ENCODE measurements around the gene NWD2.
"Not testable (repeated sequence)": the region's sequence is repeated elsewhere in the genome, so short reads cannot be mapped to it uniquely, and the experiment has no call there.

NWD2 gene

GRCh38 chr4:37400241-37400881, 155.8 kb downstream of the NWD2 start:
- H3K4me1 Mint-ChIP-seq (ENCODE audit: low read depth): no peaks in the 10 kb centered on the region
- no peak overlapping the region for H3K27ac Mint-ChIP-seq
- H3K4me3 Mint-ChIP-seq: no peak overlapping the region
- no peaks in the 10 kb centered on the region for H3K36me3 Mint-ChIP-seq
- H3K27me3 Mint-ChIP-seq: peaks cover 20% of the 10 kb centered on the region
- peaks cover 3% of the 10 kb centered on the region for H3K9me3 Mint-ChIP-seq (ENCODE audit: low read depth)

GRCh38 chr4:37407938-37408826, 163.6 kb downstream of the NWD2 start:
- H3K4me1 Mint-ChIP-seq (ENCODE audit: low read depth): not testable (repeated sequence)

GRCh38 chr4:37413612-37414011, 169.1 kb downstream of the NWD2 start:
- H3K9me3 Mint-ChIP-seq (ENCODE audit: low read depth); H3K27me3 Mint-ChIP-seq; H3K4me3 Mint-ChIP-seq; H3K27ac Mint-ChIP-seq; H3K4me1 Mint-ChIP-seq (ENCODE audit: low read depth); H3K36me3 Mint-ChIP-seq: not testable (repeated sequence)

More at GRCh38 chr4:37407938-37408826, 163.6 kb downstream of the NWD2 start:
- H3K9me3 Mint-ChIP-seq (ENCODE audit: low read depth); H3K36me3 Mint-ChIP-seq; H3K27ac Mint-ChIP-seq; H3K4me3 Mint-ChIP-seq: not testable (repeated sequence)
- peaks cover 17% of the 10 kb centered on the region for H3K27me3 Mint-ChIP-seq

GRCh38 chr4:37415845-37416369, 171.4 kb downstream of the NWD2 start:
- H3K4me3 Mint-ChIP-seq: no peak overlapping the region
- H3K27me3 Mint-ChIP-seq: peaks cover 4% of the 10 kb centered on the region
- no peaks in the 10 kb centered on the region for H3K36me3 Mint-ChIP-seq
- H3K4me1 Mint-ChIP-seq (ENCODE audit: low read depth): no peaks in the 10 kb centered on the region
- H3K27ac Mint-ChIP-seq: no peak overlapping the region
- H3K9me3 Mint-ChIP-seq (ENCODE audit: low read depth): peaks cover 6% of the 10 kb centered on the region

- H3K4me3 Mint-ChIP-seq: no peak overlapping the region
Observed at GRCh38 chr4:37421614-37422013, 177.1 kb downstream of the NWD2 start.

GRCh38 chr4:37422102-37422501, 177.6 kb downstream of the NWD2 start:
- H3K4me3 Mint-ChIP-seq: no peak overlapping the region
- H3K4me1 Mint-ChIP-seq (ENCODE audit: low read depth): no peaks in the 10 kb centered on the region
- peaks cover 18% of the 10 kb centered on the region for H3K27me3 Mint-ChIP-seq
- no peaks in the 10 kb centered on the region for H3K36me3 Mint-ChIP-seq
- peaks cover 6% of the 10 kb centered on the region for H3K9me3 Mint-ChIP-seq (ENCODE audit: low read depth)
- H3K27ac Mint-ChIP-seq: no peak overlapping the region

More at GRCh38 chr4:37421614-37422013, 177.1 kb downstream of the NWD2 start:
- no peak overlapping the region for H3K27ac Mint-ChIP-seq
- peaks cover 6% of the 10 kb centered on the region for H3K9me3 Mint-ChIP-seq (ENCODE audit: low read depth)
- no peaks in the 10 kb centered on the region for H3K36me3 Mint-ChIP-seq
- peaks cover 15% of the 10 kb centered on the region for H3K27me3 Mint-ChIP-seq
- no peaks in the 10 kb centered on the region for H3K4me1 Mint-ChIP-seq (ENCODE audit: low read depth)

GRCh38 chr4:37422638-37423037, 178.1 kb downstream of the NWD2 start:
- Mint-ChIP-seq H3K36me3 (no peaks in the 10 kb centered on the region), H3K4me1 (ENCODE audit: low read depth) (no peaks in the 10 kb centered on the region), H3K9me3 (ENCODE audit: low read depth) (peaks cover 6% of the 10 kb centered on the region), H3K4me3 (no peak overlapping the region), H3K27me3 (peaks cover 21% of the 10 kb centered on the region), H3K27ac (no peak overlapping the region)

- Mint-ChIP-seq H3K36me3 (no peaks in the 10 kb centered on the region), H3K4me1 (ENCODE audit: low read depth) (no peaks in the 10 kb centered on the region), H3K27ac (no peak overlapping the region), H3K27me3 (peaks cover 24% of the 10 kb centered on the region), H3K9me3 (ENCODE audit: low read depth) (peaks cover 6% of the 10 kb centered on the region), H3K4me3 (no peak overlapping the region)
Observed at GRCh38 chr4:37423310-37423709, 178.8 kb downstream of the NWD2 start.

GRCh38 chr4:37424753-37425152, 180.2 kb downstream of the NWD2 start:
- H3K36me3 Mint-ChIP-seq: no peaks in the 10 kb centered on the region
- peaks cover 22% of the 10 kb centered on the region for H3K27me3 Mint-ChIP-seq
- H3K4me3 Mint-ChIP-seq: no peak overlapping the region
- no peak overlapping the region for H3K27ac Mint-ChIP-seq
- no peaks in the 10 kb centered on the region for H3K9me3 Mint-ChIP-seq (ENCODE audit: low read depth)
- no peaks in the 10 kb centered on the region for H3K4me1 Mint-ChIP-seq (ENCODE audit: low read depth)

- Mint-ChIP-seq H3K4me1 (ENCODE audit: low read depth) (no peaks in the 10 kb centered on the region), H3K4me3 (no peak overlapping the region), H3K9me3 (ENCODE audit: low read depth) (no peaks in the 10 kb centered on the region), H3K27ac (no peak overlapping the region), H3K27me3 (peaks cover 22% of the 10 kb centered on the region), H3K36me3 (no peaks in the 10 kb centered on the region)
Observed at GRCh38 chr4:37425857-37426256, 181.3 kb downstream of the NWD2 start.

GRCh38 chr4:37427193-37427592, 182.7 kb downstream of the NWD2 start:
- Mint-ChIP-seq H3K4me1 (ENCODE audit: low read depth) (no peaks in the 10 kb centered on the region), H3K9me3 (ENCODE audit: low read depth) (no peaks in the 10 kb centered on the region), H3K27me3 (peaks cover 26% of the 10 kb centered on the region), H3K4me3 (no peak overlapping the region), H3K36me3 (no peaks in the 10 kb centered on the region), H3K27ac (no peak overlapping the region)

- H3K4me1 Mint-ChIP-seq (ENCODE audit: low read depth): no peaks in the 10 kb centered on the region
- no peaks in the 10 kb centered on the region for H3K36me3 Mint-ChIP-seq
Observed at GRCh38 chr4:37429906-37430305, 185.4 kb downstream of the NWD2 start.

GRCh38 chr4:37430718-37431416, 186.3 kb downstream of the NWD2 start:
- Mint-ChIP-seq H3K36me3 (no peaks in the 10 kb centered on the region), H3K27ac (no peak overlapping the region), H3K27me3 (peaks cover 15% of the 10 kb centered on the region), H3K4me1 (ENCODE audit: low read depth) (no peaks in the 10 kb centered on the region), H3K9me3 (ENCODE audit: low read depth) (no peaks in the 10 kb centered on the region), H3K4me3 (no peak overlapping the region)

More at GRCh38 chr4:37429906-37430305, 185.4 kb downstream of the NWD2 start:
- Mint-ChIP-seq H3K27ac (no peak overlapping the region), H3K9me3 (ENCODE audit: low read depth) (no peaks in the 10 kb centered on the region), H3K27me3 (peaks cover 17% of the 10 kb centered on the region), H3K4me3 (no peak overlapping the region)

GRCh38 chr4:37431417-37431743, 186.8 kb downstream of the NWD2 start:
- Mint-ChIP-seq H3K9me3 (ENCODE audit: low read depth) (no peaks in the 10 kb centered on the region), H3K4me1 (ENCODE audit: low read depth) (no peaks in the 10 kb centered on the region), H3K27me3 (peaks cover 14% of the 10 kb centered on the region), H3K4me3 (no peak overlapping the region), H3K36me3 (no peaks in the 10 kb centered on the region), H3K27ac (no peak overlapping the region)

GRCh38 chr4:37434469-37434868, 189.9 kb downstream of the NWD2 start:
- peaks cover 5% of the 10 kb centered on the region for H3K27me3 Mint-ChIP-seq

More at GRCh38 chr4:37434469-37434868, 189.9 kb downstream of the NWD2 start:
- no peak overlapping the region for H3K27ac Mint-ChIP-seq
- no peak overlapping the region for H3K4me3 Mint-ChIP-seq
- no peaks in the 10 kb centered on the region for H3K36me3 Mint-ChIP-seq
- no peaks in the 10 kb centered on the region for H3K4me1 Mint-ChIP-seq (ENCODE audit: low read depth)
- H3K9me3 Mint-ChIP-seq (ENCODE audit: low read depth): no peaks in the 10 kb centered on the region
